GM12873 (cell line): Measurements from ENCODE around the gene SHB.

Source experiments
- CTCF ChIP-seq: IDR thresholded peaks from 2 replicates; pipeline ENCODE4 v1.5.1; 2012; ENCODE audit warnings: low read depth, mild to moderate bottlenecking, moderate library complexity, low read length, control low read depth; ENCODE audit not compliant: insufficient read depth; ENCODE audit errors: missing control alignments

SHB gene

GRCh38 chr9:38054653-38055052 is 14.4 kb downstream of the SHB start:
- TF ChIP-seq CTCF = no peak

DNA sequence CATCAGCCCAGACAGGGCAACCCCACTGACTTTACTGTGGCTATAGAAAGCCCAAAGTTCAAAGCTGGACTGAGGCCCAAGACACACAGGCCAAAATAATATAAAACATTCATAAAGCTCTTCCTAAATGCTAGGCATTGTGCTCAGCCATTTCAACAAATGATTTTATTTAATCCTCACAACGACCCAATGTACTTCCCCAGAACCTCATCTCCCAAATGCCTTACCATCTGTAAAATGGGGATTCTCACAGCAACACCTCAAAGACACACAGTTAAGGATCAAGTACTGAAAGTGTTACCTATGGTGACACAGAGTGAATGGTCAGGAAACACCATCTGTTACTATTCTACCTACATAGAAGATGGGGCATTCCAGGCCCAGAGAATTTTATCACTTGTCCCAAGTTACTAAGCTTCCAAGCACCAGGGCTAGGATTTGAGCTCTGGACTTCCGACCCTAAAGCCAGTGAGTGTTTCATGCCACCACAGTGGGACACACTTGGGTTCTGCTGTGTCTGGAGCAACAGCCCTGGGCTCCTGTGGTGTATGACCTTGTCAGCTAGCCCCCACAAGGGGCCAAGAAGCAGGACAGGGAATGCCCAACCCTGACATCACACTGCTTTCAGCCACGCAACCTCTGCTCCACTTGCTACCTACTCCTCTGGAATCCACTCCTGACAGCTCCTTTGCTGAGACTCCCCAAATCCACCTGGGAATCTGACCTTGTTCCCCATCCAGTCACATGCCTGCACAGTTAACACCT is 15.1 kb downstream of the SHB start:
- no peak for TF ChIP-seq CTCF

GRCh38 chr9:38051780-38052546 is 17.1 kb downstream of the SHB start:
- TF ChIP-seq CTCF = no peak

GRCh38 chr9:38048316-38048969 is 20.6 kb downstream of the SHB start:
- no peak for TF ChIP-seq CTCF

- TF ChIP-seq CTCF = no peak
These were observed 21.5 kb downstream of the SHB start for GRCh38 chr9:38047301-38048251.

GRCh38 chr9:38046661-38047300 is 22.2 kb downstream of the SHB start:
- no peak for TF ChIP-seq CTCF
